SJSA1 (cell line): ENCODE measurements around the gene BACE1-AS. TPM values are rescaled to one million over a fixed set of nuclear protein-coding genes. Genes with fewer than 3 reads are reported as not detected.

Source experiments
- total RNA-seq: library from RNA; depleted of rRNA; stranded (reverse); fragments of >200 nt; shearing (Covaris generic); gene quantifications from 2 replicates; pipeline ENCODE4 v1.2.3, GENCODE V29; 2014; rRNA removed

The BACE1-AS gene
- total RNA-seq, 1 experiment from 2014 or later = 0.92 TPM

Other genes with a start within 250 kb of the BACE1-AS start
- gene SIK3, start 192.9 kb upstream of the BACE1-AS start, total RNA-seq = 8.7 and 15.6 TPM in 2 replicates
- 65.8 and 79.8 TPM in 2 replicates for gene PAFAH1B2, start 147.1 kb upstream of the BACE1-AS start, total RNA-seq
- 2.1 and 3.5 TPM in 2 replicates for gene SIDT2, start 112.6 kb upstream of the BACE1-AS start, total RNA-seq
- 655 and 717 TPM in 2 replicates for gene TAGLN, start 92.0 kb upstream of the BACE1-AS start, total RNA-seq
- gene PCSK7, start 59.3 kb upstream of the BACE1-AS start, total RNA-seq = 27.1 and 34.3 TPM in 2 replicates
- gene RNF214, start 58.7 kb upstream of the BACE1-AS start, total RNA-seq = 5.0 and 5.5 TPM in 2 replicates
- gene BACE1, start 24.9 kb downstream of the BACE1-AS start, total RNA-seq = 11.4 and 22.7 TPM in 2 replicates
- 24.8 and 35.1 TPM in 2 replicates for gene CEP164, start 36.5 kb downstream of the BACE1-AS start, total RNA-seq